Nephron (organoid): ENCODE results near the gene CDH15.

Experiments
- H3K27ac Mint-ChIP-seq, 3 experiments: 2 replicates each; pipeline ENCODE4 v1.8.0; 2020; ENCODE audit warnings: mixed read lengths in 3 of 3, mild to moderate bottlenecking in 2 of 3, moderate library complexity in 1 of 3
- H3K27me3 Mint-ChIP-seq: 2 replicates; pipeline ENCODE4 v1.8.0; 2021; ENCODE audit warnings: low read depth, mild to moderate bottlenecking, moderate library complexity, mixed read lengths
- H3K36me3 Mint-ChIP-seq: 2 replicates; pipeline ENCODE4 v1.8.0; 2020; ENCODE audit warnings: low read depth, mixed read lengths
- H3K4me1 Mint-ChIP-seq: 2 replicates; pipeline ENCODE4 v1.8.0; 2020; ENCODE audit warnings: mixed read lengths
- H3K4me3 Mint-ChIP-seq, 3 experiments: 2 replicates each; pipeline ENCODE4 v1.8.0; 2020; ENCODE audit warnings: mild to moderate bottlenecking in 3 of 3, mixed read lengths in 3 of 3, moderate library complexity in 2 of 3
- H3K9me3 Mint-ChIP-seq: 2 replicates; pipeline ENCODE4 v1.8.0; 2020; ENCODE audit warnings: mixed read lengths
- CTCF ChIP-seq, 3 experiments: fragments of 200-600 bp; sonication (generic); IDR thresholded peaks; one replicate each; pipeline ENCODE4 v1.5.0; 2021; ENCODE audit warnings: antibody characterized with exemption in 3 of 3; ENCODE audit not compliant: unreplicated experiment in 3 of 3

CDH15 gene

GRCh38 chr16:89176147-89176690 is 4.7 kb downstream of the CDH15 start:
- no peak for TF ChIP-seq CTCF (IDR thresholded peaks at IDR 0.05; ENCODE audit: unreplicated experiment in 3 of 3)
- Mint-ChIP-seq H3K27ac (no peak overlapping the region), H3K27me3 (peaks cover 8% of the 10 kb centered on the region), H3K4me3 (peak overlapping the region in 1 of 3 experiments; percentile 19), H3K9me3 (no peaks in the 10 kb centered on the region), H3K36me3 (no peaks in the 10 kb centered on the region), H3K4me1 (peaks cover 5% of the 10 kb centered on the region)

GRCh38 chr16:89176717-89177116 is 5.2 kb downstream of the CDH15 start:
- Mint-ChIP-seq H3K27ac (no peak overlapping the region), H3K4me3 (no peak overlapping the region), H3K36me3 (no peaks in the 10 kb centered on the region), H3K9me3 (no peaks in the 10 kb centered on the region), H3K4me1 (peaks cover 5% of the 10 kb centered on the region), H3K27me3 (peaks cover 8% of the 10 kb centered on the region)
- no peak for TF ChIP-seq CTCF (IDR thresholded peaks at IDR 0.05; ENCODE audit: unreplicated experiment in 3 of 3)

- no peaks in the 10 kb centered on the region for H3K9me3 Mint-ChIP-seq
- H3K27me3 Mint-ChIP-seq, result peaks cover 7% of the 10 kb centered on the region
- TF ChIP-seq CTCF (IDR thresholded peaks at IDR 0.05; ENCODE audit: unreplicated experiment in 3 of 3), result no peak
- H3K27ac Mint-ChIP-seq, result no peak overlapping the region
- peaks cover 5% of the 10 kb centered on the region for H3K4me1 Mint-ChIP-seq
- no peak overlapping the region for H3K4me3 Mint-ChIP-seq
- no peaks in the 10 kb centered on the region for H3K36me3 Mint-ChIP-seq
Measured at GRCh38 chr16:89177501-89177900, 6.0 kb downstream of the CDH15 start.

GRCh38 chr16:89178453-89179147 is 7.1 kb downstream of the CDH15 start:
- no peak for TF ChIP-seq CTCF (IDR thresholded peaks at IDR 0.05; ENCODE audit: unreplicated experiment in 3 of 3)
- Mint-ChIP-seq H3K27ac (no peak overlapping the region), H3K4me3 (no peak overlapping the region), H3K36me3 (no peaks in the 10 kb centered on the region), H3K4me1 (peaks cover 5% of the 10 kb centered on the region), H3K27me3 (peaks cover 9% of the 10 kb centered on the region), H3K9me3 (no peaks in the 10 kb centered on the region)

DNA sequence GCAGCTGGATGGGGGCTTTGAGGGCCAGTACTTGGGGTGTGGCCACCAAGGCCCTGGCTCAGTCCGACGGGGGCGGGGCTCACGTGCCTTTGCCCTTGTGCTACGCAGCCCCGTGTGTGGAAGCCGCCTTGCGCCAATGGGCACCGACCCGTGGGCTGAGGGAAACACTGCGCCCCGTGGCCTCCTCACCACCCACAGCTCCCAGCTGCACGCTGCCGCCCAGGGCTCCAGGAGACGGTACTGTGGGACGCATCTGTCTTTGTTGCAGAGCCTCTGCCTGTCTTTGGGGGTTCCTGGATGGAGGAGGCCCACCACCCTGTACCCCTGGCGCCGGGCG is 7.6 kb downstream of the CDH15 start:
- no peak overlapping the region for H3K4me3 Mint-ChIP-seq
- H3K36me3 Mint-ChIP-seq, result no peaks in the 10 kb centered on the region
- no peaks in the 10 kb centered on the region for H3K9me3 Mint-ChIP-seq
- no peak overlapping the region for H3K27ac Mint-ChIP-seq
- no peak for TF ChIP-seq CTCF (IDR thresholded peaks at IDR 0.05; ENCODE audit: unreplicated experiment in 3 of 3)
- peaks cover 4% of the 10 kb centered on the region for H3K4me1 Mint-ChIP-seq
- peaks cover 9% of the 10 kb centered on the region for H3K27me3 Mint-ChIP-seq
